ENCODE results near the gene RASD2. TPM values are rescaled to one million over a fixed set of nuclear protein-coding genes. Genes with fewer than 3 reads are reported as not detected.

Gene RASD2
- total RNA-seq, 1 donor from 2014 or later = 3.6 TPM

GRCh38 chr22:35554297-35554845, 13.7 kb downstream of the RASD2 start:
- intact Hi-C loops (cut with DNase I) = no loop called here
- Histone ChIP-seq H3K4me1 (no peaks in the 10 kb centered on the region), H3K36me3 (no peaks in the 10 kb centered on the region), H3K27ac (no peak overlapping the region), H3K9me3 (no peaks in the 10 kb centered on the region), H3K4me3 (no peak overlapping the region), H3K27me3 (ENCODE audit: low read depth) (peaks cover 4% of the 10 kb centered on the region)
- ATAC-seq (no peak), DNase-seq (no peak)
- TF ChIP-seq CTCF (IDR thresholded peaks at IDR 0.05) = no peak

- no peaks in the 10 kb centered on the region for H3K9me3 ChIP-seq
- DNase-seq (no peak), ATAC-seq (peak in 1 of 2 donors; percentile 22)
- no peaks in the 10 kb centered on the region for H3K4me1 ChIP-seq
- no peak for TF ChIP-seq CTCF (IDR thresholded peaks at IDR 0.05)
- no peak overlapping the region for H3K27ac ChIP-seq
- H3K27me3 ChIP-seq (ENCODE audit: low read depth) = peaks cover 4% of the 10 kb centered on the region
- no peak overlapping the region for H3K4me3 ChIP-seq
- H3K36me3 ChIP-seq = no peaks in the 10 kb centered on the region
- intact Hi-C loops (cut with DNase I) = no loop called here
Measured at GRCh38 chr22:35555483-35555890, 14.9 kb downstream of the RASD2 start.

- intact Hi-C loops (cut with DNase I) = no loop called here
- ATAC-seq (no peak), DNase-seq (no peak)
- Histone ChIP-seq H3K27me3 (ENCODE audit: low read depth) (peaks cover 4% of the 10 kb centered on the region), H3K36me3 (no peaks in the 10 kb centered on the region), H3K4me3 (no peak overlapping the region), H3K4me1 (no peaks in the 10 kb centered on the region), H3K9me3 (no peaks in the 10 kb centered on the region), H3K27ac (no peak overlapping the region)
- no peak for TF ChIP-seq CTCF (IDR thresholded peaks at IDR 0.05)
Measured at GRCh38 chr22:35555946-35556547, 15.4 kb downstream of the RASD2 start.

GRCh38 chr22:35556666-35557065, 16.0 kb downstream of the RASD2 start:
- intact Hi-C loops (cut with DNase I) = no loop called here
- H3K27me3 ChIP-seq (ENCODE audit: low read depth) = peaks cover 4% of the 10 kb centered on the region
- no peak overlapping the region for H3K4me3 ChIP-seq
- ATAC-seq = no peak
- H3K4me1 ChIP-seq = no peaks in the 10 kb centered on the region
- TF ChIP-seq CTCF (IDR thresholded peaks at IDR 0.05) = no peak
- H3K27ac ChIP-seq = no peak overlapping the region
- H3K36me3 ChIP-seq = no peaks in the 10 kb centered on the region
- H3K9me3 ChIP-seq = no peaks in the 10 kb centered on the region
- no peak for DNase-seq

- intact Hi-C loops (cut with DNase I) = no loop called here
- Histone ChIP-seq H3K9me3 (no peaks in the 10 kb centered on the region), H3K36me3 (no peaks in the 10 kb centered on the region), H3K27ac (no peak overlapping the region), H3K27me3 (ENCODE audit: low read depth) (peaks cover 4% of the 10 kb centered on the region), H3K4me1 (no peaks in the 10 kb centered on the region), H3K4me3 (no peak overlapping the region)
- no peak for TF ChIP-seq CTCF (IDR thresholded peaks at IDR 0.05)
- ATAC-seq (no peak), DNase-seq (no peak)
Measured at GRCh38 chr22:35558031-35558430, 17.4 kb downstream of the RASD2 start.
